Measurements from ENCODE around the gene IL24.

DNA sequence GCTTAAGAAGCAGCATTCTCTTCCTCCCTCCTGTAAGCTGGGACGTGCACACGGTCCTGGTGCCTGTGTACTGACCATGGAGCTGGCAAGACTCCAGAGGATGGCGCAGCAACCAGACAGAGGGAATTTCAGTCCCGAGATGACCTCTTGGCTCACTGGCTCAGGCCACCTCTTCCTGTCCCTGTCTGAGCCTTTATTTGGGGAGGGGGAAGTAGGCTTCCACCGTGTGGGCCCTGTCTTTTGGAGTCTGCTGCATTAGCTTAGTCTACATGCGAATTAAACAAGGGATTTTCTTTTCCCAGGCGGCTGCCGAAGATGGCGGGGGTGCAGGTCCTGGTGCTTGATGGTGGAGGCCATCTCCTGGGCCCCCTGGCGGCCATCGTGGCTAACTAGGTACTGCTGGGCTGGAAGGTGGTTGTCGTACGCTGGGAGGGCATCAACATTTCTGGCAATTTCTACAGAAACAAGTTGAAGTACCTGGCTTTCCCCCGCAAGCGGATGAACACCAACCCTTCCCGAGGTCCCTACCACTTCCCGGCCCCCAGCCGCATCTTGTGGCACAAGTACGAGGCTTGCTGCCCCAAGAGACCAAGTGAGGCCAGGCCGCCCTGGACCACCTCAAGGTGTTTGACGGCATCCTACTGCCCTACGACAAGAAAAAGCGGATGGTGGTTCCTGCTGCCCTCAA lies 10.2 kb downstream of the IL24 start:
- TF ChIP-seq, protein P1, sequence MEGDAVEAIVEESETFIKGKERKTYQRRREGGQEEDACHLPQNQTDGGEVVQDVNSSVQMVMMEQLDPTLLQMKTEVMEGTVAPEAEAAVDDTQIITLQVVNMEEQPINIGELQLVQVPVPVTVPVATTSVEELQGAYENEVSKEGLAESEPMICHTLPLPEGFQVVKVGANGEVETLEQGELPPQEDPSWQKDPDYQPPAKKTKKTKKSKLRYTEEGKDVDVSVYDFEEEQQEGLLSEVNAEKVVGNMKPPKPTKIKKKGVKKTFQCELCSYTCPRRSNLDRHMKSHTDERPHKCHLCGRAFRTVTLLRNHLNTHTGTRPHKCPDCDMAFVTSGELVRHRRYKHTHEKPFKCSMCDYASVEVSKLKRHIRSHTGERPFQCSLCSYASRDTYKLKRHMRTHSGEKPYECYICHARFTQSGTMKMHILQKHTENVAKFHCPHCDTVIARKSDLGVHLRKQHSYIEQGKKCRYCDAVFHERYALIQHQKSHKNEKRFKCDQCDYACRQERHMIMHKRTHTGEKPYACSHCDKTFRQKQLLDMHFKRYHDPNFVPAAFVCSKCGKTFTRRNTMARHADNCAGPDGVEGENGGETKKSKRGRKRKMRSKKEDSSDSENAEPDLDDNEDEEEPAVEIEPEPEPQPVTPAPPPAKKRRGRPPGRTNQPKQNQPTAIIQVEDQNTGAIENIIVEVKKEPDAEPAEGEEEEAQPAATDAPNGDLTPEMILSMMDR (optimal IDR thresholded peaks at IDR 0.05 in 1 of 3, IDR thresholded peaks at IDR 0.05 in 1 of 3, conservative IDR thresholded peaks at IDR 0.05 in 1 of 3; ENCODE audit: extremely low read depth in 1 of 3, insufficient read depth in 2 of 3, low read length in 3 of 3): peak in 2 of 3 experiments; percentile 11 to 12
- no peak for TF ChIP-seq EZH2 (IDR thresholded peaks at IDR 0.05; ENCODE audit: low read length)
